ENCODE results near the gene TMEM192.

DNA sequence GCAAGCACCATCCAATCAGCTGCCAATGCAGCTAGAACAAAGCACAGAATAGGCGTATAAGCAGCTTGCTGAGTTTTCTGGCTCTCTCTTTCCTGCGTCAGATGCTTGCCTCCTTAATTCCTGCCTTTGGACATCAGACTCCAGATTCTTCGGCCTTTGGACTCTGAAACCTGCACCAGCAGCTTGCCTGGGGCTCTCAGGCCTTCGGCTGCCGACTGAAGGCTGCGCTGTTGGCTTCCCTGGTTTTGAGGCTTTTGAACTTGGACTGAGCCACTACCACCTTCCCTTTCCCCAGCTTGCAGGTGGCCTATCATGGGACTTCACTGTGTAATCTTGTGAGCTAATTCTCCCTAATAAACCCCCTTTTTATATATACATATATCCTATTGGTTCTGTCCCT, 6.1 kb downstream of the TMEM192 start:
- TF ChIP-seq, protein P1, sequence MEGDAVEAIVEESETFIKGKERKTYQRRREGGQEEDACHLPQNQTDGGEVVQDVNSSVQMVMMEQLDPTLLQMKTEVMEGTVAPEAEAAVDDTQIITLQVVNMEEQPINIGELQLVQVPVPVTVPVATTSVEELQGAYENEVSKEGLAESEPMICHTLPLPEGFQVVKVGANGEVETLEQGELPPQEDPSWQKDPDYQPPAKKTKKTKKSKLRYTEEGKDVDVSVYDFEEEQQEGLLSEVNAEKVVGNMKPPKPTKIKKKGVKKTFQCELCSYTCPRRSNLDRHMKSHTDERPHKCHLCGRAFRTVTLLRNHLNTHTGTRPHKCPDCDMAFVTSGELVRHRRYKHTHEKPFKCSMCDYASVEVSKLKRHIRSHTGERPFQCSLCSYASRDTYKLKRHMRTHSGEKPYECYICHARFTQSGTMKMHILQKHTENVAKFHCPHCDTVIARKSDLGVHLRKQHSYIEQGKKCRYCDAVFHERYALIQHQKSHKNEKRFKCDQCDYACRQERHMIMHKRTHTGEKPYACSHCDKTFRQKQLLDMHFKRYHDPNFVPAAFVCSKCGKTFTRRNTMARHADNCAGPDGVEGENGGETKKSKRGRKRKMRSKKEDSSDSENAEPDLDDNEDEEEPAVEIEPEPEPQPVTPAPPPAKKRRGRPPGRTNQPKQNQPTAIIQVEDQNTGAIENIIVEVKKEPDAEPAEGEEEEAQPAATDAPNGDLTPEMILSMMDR (conservative IDR thresholded peaks at IDR 0.05): no peak
- no peak for TF ChIP-seq EZH2 (IDR thresholded peaks at IDR 0.05; ENCODE audit: low read depth)
